EL (cell line): ENCODE results near the gene OSTM1.
"Not testable (repeated sequence)": the region's sequence is repeated elsewhere in the genome, so short reads cannot be mapped to it uniquely, and the experiment has no call there.

Experiments
- DNase-seq: peaks from one replicate; pipeline ENCODE4 v3.0.0-alpha.2; 2016

The OSTM1 gene

DNA sequence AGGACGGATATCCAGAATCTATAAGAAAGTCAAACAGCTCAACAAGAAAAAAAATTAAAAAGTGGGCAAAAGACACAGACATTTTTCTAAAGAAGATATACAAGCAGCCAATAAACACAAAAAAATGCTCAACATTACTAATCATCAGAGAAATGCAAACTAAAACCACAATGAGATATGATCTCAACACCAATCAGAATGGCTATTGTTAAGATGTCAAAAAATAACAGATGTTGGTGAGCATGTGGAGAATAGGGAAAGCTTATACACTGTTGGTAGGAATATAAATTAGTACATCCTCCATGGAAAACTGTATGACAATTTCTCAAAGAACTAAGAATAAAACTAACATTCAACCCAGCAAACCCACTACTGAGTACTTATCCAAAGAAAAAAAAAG, 23.3 kb upstream of the OSTM1 start:
- DNase-seq = peak; percentile 50

DNA sequence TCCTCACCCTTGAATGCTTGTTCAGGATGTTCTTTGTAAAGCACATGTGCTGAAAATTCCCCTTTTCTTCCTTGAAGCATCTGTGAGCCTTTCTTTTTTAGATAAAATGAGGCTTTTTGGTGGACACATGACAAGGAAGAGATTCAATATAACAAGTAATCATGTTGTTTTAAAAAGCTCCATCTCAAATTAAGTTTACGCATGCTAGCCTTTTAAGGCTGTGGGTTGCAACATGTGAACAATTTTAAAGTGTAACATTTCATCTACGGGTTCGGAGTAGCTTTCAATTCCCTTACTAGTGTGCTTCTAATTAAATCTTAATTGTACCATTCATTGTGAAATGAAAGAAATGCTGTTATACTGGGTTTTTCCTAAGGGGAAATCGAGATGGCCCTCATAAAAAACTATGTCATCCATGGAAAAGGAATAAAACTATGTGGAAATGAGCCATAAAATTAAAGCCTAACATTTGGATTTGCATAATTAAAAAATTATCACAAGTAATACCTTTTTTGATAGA, 19.3 kb upstream of the OSTM1 start:
- no peak for DNase-seq

DNA sequence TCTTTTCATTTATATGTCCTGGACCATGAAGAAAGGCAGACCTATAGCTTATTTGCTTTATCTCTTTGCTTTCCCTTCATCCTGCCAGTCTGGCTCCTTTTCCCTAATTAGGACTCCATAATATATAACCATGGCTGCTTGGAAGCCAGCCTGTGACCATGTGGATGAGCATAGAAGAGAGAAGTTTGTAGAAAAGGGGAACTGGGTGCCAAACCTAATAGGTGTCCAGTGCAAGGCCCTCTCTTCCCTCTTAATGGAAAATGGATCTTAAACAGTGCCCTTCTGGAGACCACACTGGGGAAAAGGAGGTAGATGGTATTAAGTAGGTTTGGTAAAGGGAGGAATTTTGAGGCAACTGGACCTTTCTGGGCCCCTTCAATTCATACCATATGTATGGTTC, 16.7 kb upstream of the OSTM1 start:
- DNase-seq = no peak

DNA sequence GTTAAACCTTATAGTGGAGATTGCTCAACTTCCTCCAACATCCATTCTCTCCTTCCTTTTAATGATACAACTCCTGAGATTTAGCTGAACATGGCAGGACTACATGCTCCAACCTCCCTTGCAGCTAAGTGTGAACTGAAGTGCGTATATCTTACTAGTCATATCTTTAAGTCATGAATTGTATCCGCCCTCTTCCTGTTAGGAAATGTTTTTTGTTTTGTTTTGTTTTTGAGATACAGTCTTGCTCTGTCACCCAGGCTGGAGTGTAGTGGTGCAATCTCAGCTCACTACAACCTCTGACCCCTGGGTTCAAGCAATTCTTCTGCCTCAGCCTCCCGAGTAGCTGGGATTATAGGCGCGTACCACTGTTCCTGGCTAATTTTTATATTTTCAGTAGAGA, 8.8 kb upstream of the OSTM1 start:
- DNase-seq = no peak

DNA sequence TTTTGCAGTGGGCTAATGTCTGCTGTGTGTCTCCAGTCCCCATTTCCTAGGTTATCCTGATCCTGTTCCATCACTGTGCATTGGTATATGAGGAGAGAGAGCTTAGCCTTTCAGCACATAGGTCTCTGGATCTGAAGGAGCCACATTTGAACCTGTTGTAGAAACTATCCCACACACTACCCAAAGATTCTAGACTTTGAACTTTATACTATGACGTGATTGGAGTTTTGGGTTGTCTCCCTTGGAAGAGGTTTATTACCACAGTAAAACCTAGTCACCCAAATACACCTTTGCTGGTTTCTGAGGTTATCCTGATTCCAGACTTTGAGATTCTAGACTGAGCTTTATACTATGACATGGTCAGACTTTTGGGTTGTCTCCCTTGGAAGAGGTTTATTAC, 8.0 kb upstream of the OSTM1 start:
- DNase-seq = no peak

DNA sequence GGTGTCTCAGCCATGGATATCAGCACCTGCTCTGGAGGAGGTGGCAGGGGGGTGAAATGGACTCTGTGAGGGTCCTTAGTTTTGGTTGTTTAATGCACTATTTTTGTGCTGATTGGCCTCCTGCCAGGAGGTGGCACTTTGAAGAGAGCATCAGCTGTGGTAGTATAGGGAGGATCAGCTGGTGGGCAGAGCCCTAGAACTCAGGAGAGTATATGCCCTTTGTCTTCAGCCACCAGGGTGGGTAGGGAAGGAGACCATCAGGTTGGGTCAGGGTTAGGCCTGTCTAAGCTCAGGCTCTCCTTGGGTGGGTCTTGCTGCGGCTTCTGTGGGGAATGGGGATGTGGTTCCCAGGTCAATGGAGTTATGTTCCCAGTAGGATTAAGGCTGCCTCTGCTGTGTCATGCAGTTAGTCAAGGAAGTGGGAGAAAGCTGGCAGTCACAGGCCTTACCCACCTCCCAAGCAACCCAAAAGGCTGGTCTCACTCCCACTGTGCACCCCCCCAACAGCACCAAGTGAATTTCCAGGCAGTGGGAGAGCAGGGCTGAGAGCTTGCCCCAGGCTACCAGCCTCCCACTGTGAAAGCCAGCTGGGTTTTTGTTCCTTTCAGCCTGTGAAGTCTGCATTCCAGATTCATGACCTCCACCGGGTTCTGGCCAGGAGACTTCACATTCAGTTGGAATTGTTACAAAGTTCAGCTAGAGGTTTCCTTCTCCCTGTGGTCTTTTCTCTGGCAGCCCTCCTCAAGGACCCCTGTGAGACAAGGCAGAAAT, 5.7 kb upstream of the OSTM1 start:
- DNase-seq = peak; percentile 85

DNA sequence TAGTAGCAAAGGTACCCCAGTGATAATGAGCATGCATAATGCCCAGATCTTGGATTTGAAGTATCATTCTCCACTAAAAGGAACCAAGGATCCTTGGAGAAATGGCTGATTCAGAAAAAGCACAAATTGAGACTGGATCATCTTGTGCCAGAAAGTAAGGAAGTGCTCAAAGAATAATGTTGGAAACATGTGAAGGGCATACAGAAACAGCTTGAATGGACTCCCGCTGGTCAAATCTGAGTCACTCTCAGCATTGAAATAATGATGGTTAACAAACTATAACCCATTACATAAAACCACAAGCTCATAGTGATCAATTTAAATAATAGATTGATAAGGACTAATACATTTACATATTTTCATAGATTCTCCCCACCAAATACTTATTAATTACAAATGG, 3.6 kb upstream of the OSTM1 start:
- DNase-seq = no peak

DNA sequence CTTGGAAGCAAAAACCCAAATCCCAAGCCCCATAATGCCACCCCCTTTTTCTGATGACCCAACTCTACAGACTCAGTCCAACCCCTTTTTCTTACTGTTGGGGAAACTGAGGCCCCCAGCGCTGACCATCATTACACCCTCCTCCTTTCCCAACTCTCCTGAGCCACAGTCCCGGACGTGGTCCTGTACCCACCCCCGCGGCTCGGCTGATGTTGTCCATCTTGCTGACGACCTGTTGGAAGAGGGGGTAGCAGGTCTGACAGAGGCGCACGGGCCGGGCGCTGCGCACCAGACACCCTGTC, 533 bp downstream of the OSTM1 start:
- no peak for DNase-seq

DNA sequence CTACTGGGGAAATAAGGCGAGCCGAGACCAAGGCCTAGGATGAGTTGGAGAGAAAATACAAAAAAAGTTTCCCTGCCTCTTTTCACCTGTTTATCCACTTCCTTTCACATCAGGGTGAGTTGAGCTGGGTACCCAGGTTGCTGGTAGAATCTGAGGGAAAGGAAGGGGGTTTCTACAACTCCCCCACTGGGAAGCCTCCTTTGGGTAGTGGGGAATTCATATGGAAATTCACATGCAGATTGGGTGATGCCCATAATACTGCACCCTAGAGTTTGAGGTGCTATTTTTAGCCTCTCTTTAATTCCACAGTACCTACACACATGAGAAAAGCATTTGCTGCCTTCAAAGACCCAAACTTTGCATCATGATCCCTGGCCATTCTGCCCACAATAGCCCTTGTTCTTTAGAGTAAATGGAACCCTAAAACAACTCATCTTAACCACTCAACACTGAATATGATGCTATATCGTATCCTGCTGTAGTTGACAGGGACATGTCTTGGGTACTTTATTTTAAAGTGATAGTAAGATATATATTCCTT, 2.7 kb downstream of the OSTM1 start:
- no peak for DNase-seq

DNA sequence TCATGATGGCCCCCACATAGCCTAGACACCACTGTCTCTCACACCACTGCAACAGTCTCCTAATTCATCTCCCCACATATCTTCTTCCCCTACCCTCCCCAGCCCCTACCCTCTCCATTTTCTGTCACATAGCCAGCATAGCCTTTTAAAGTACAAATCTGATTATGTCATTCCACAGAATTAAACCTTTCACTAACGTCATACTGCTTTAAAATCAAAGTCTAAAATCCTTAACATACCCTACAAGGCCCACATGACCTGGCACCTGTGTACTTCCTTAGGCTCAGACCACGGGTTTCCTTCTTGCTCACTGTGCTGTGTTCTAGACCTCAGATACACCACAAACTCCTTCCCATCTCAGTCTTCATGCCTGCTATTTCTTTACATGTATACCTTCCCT, 5.9 kb downstream of the OSTM1 start:
- DNase-seq = no peak

DNA sequence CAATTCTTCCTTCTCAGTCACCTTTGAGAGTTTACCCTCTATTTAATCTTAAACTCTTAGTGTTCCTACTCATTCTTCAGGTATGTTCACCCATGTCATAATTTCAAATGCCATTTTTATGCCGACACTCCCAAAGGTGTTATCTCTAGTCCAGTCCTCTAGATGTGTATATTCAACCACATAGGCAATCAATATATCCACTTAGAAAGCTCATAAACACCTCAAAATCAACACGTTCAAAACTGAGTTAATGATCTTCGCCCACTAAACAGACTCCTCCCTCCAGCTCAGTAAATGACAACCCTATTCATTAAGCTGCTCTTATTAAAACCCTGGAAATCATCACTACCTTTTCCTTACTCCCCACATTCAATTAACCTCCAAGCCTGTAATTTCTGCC, 6.4 kb downstream of the OSTM1 start:
- DNase-seq = no peak

DNA sequence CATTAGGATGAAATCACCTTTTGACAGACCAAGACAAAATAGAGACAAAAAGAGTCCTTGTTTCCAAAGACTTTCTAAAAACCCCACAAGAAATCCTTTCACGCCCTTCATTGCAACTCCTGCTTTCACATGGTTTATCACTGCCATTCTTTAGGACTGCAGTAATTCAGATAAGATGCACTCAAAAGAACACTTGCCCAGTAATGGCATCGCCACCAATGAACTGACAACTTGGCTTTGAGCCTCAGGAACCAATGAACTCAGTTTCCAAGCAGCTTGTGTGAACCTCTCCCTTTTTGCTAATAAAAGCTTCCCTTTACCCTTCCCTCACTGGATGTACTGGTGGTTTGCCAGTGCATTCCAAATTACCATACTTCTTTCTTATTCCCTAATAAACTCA, 21.8 kb downstream of the OSTM1 start:
- DNase-seq = no peak

DNA sequence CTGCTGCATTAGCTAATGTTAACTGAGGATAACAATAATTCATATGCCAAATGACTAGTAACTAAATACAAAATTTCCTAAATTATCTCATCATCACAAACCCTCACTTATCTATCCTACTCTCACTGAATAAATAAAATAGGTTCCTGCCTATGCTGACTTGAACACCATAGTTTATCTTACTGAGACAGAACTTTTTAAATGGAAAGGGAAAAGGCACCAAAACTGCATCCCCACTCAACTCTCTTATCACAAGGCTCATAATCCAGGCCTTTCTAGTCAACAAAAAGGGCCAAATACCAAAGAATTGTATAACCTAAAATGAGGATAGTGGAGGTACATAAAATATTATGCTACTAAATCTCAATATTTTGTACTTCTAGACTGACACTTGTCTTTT, 23.1 kb downstream of the OSTM1 start:
- DNase-seq = no peak

DNA sequence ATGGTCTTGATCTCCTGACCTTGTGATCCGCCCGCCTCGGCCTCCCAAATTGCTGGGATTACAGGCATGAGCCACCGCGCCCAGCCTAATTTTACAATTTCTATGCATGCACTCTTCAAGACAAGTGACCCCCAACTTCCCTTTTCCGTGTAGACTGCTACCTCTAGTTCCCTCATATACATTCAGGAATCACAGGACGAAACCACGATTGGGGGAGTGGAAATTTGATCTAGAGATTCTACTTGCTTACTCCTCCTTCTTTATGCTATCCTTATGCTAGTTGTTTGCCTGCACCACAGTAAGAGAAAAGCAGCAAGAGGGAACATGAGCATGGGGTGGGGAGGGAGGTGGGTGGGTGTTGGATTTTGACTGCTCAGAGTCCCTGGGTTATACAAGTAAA, 34.9 kb downstream of the OSTM1 start:
- no peak for DNase-seq

DNA sequence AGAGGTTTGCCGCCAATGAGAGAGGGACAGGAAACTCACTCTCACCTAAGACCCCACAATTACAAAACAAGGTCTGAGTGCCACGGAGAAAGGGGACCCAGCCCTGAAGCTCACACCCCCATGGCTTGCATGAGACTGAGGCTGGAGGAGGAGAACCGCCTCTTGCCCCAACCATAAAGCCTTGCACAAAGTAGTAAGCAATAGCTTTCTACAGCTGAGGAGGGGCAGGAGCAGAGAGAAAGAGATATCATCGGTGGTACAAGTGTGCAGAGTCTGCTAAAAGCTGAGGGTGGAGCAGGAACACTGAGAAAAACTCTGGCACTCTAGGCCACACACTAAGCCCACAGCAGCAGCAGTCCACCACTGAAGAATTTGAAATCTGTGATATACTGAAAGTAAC, 37.7 kb downstream of the OSTM1 start:
- DNase-seq = no peak

DNA sequence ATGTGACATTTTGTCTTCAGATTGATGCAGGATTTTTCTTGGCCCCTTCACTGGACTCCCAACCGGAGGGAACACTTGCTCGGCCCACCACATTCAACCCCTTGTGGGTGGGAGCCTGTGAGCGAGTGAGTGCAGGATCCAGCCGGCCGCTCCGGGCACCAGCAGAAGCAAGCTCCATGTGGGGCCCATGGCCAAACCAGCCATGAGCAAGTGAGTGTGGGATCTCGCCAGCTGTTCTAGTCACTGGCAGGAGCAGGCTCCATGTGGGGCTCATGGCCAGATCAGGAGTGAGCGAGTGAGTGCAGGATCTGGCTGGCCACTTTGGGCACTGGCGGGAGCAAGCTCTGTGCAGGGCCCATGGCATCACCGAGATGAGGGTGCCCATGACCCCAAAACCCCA, 42.6 kb downstream of the OSTM1 start:
- DNase-seq = no peak

DNA sequence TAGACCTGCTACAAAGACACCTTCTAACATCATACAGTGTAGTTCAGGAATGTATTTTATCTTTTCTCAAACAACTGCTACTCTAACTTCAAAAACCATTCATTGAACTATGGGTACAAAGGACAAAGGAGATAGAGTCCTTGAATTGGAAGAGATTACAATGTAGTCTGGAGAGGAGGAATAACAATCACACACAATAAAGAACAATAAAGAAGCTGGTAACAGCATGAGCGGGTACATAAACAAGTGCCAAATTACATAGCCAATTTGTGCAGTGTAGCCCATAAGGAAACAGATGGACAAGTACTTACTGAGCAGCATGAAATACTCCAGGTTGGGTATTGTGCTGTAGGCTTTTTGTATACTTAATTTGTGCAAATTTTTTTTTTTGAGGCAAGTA, 44.3 kb downstream of the OSTM1 start:
- no peak for DNase-seq

DNA sequence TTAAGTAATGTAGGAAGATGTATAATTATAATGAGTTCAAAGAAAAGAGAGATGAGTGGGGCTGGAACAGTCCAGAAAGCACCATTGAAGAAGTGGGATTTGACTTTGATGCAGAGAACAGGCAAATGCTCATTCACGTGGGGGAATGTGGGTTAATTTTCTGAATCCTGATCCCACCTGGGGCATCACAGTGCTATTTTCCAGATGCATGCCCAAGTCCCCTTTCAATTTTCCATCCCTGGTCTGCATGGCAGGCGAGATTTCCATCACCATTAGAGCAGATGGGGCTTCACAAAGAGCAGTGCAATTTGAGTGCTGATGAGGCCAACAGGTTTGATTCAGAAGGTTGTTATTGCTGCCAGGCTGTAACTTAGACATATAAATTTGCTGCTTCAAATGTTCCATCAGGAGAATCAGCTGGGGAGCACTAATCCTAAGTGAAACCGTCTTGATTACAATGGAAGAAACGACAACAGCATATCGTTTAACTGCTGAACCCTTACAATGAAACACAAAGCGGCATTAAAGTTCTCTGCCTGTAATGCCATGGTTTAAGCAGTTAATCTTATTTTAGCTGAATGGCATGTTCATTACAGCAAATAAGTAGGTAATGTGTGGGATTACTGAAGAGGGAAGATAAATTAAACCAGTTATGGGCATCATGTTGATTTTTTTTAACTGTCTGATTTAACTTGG, 45.2 kb downstream of the OSTM1 start:
- no peak for DNase-seq

DNA sequence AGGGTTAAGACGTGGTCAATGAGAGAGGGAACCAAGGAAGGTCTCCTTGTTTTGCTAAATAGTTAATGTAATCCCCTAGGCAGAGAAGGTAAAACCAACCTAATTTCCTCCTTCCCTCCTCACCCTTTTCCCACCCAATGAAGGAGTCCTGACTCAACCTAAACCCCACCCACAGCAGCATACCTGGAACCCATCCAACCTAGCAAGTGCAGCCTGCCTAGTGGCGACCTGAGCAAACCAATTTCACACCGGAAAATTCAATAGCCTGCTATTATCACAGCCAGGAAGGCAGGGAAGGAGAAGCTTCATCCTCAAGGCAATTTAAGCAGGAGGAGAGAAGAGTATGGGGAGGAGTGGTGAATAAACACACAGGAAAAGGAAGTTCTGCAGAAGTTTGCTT, 46.9 kb downstream of the OSTM1 start:
- peak; percentile 13 for DNase-seq

DNA sequence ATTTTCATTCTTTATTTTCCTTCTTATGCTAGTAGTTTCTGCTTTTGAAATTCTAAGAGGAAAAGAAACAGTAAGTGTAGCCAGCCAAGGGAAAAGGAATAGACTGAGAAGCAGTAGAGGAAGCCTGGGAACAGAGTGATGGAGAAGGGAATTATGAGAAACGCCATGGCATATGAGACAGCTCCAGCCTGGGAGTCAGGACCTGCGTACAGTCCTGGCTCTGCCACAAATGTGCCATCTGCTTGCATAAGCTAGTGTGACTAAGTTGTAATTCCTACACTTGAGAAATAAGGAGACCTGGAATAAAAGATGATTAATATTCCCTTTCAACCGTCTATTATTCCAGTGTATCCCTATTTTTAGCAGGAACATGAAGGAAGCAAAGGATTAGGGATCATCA, 47.5 kb downstream of the OSTM1 start:
- no peak for DNase-seq

DNA sequence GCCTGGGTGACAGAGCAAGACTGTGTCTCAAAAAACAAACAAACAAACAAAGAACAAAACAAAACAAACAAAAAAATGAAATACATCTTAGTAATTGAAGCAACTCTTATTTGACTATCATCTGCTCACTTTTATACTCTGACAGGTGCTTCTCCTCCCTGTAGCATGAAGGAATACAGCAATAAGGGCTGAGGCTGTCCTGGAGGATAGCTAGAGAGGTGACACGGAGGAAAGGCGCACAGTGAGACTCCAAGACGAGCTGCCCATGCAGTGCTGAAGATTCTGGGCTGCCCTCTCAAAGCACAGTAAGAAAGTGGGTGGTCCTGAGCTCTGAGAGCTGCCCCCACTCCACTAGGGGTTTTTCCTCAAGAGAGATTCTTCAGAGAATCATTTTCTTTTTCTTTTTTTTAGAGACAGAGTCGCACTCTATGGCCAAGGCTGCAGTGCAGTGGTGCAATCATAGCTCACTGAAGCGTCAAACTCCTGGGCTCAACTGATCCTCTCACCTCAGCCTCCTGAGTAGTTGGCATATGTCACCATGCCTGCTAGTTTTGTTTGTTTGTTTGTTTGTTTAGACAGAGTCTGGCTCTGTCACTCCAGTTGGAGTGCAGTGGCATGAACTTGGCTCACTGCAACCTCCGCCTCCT, 50.0 kb downstream of the OSTM1 start:
- DNase-seq = no peak

DNA sequence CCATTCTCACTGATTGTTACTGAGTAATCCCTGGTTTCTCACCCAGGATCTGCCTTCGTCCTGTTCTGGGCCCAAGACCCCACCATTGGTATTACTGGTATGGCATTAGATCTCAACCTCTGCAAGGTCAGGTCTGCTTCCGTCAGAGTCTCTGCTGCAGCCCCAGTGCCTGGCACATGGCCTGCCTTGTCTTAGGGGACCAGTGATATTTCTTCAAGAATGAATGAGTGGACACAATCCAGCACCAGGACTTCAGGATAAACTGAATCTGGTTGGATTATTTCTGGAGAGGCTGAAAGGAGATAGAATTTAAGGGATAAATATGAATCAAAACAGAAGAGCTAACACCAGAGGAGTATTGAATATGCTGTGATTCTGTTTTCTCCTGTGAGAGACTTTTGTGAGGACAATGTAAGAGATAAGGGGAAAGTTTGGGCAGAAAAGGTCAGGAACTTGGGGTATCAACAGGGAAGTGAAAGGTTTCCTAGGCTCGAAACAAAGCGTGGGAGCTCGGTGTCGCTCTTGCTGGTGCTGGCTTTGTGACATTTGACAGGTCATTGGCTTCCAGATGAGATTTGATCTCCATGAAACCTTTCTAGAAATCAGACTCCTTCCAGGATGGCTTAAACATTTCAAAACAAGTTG, 53.9 kb downstream of the OSTM1 start:
- DNase-seq = no peak

DNA sequence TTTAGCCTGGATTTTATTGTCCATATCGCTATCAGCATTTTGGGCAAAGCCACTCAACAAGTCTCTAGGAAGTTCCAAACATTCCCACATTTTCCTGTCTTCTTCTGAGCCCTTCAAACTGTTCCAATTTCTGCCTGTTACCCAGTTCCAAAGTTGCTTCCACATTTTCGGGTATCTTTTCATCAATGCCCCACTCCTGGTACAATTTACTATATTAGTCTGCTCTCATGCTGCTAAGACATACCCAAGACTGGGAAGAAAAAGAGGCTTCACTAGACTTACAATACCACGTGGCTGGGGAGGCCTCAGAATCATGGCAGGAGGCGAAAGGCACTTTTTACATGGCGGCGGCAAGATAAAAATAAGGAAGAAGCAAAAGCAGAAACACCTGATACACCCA, 58.3 kb downstream of the OSTM1 start:
- not testable (repeated sequence) for DNase-seq
